HepG2 (cell line): Measurements from ENCODE around the gene YIF1A. TPM values are rescaled to one million over a fixed set of nuclear protein-coding genes. Genes with fewer than 3 reads are reported as not detected.

Experiments
- ATAC-seq: fragments of 200-7000 bp; cut with Tn5 transposase; 3 replicates; pipeline ENCODE4 v1.9.1; 2020; ENCODE audit warnings: mild to moderate bottlenecking, moderate library complexity
- BruUV-seq: library from RNA; stranded (reverse); fragments of 400-500 nt; replicated peaks from 2 replicates; lab custom pipeline; 2021; lab: Mats Ljungman, UMichigan
- CTCF ChIA-PET: fragments of 300-600 bp; formaldehyde crosslinking; extraction: SDS; loops from one replicate; lab custom pipeline; 2021; ENCODE audit warnings: low total read pairs, inconsistent platforms, low intra/inter-chr PET ratio; lab: Yijun Ruan, JAX
- POLR2A ChIA-PET: fragments of 350-600 bp; sonication (Branson Sonifier 250); formaldehyde crosslinking; loops from one replicate; lab custom pipeline; 2020; ENCODE audit warnings: antibody characterized with exemption, inconsistent platforms; lab: Yijun Ruan, JAX
- DNase-seq: peaks from one replicate; pipeline ENCODE4 v3.0.0-alpha.2; 2015; ENCODE audit warnings: low spot score
- FAIRE-seq: peaks from 3 replicates; lab custom pipeline; 2011; peaks lifted over from hg19 to GRCh38; lab: Jason Lieb, UNC
- H2AFZ ChIP-seq: one replicate; pipeline ENCODE4 v1.6.1; 2011; ENCODE audit warnings: low read length, inconsistent platforms
- H3K27ac ChIP-seq: fragments of 300-600 bp; 3 replicates; pipeline ENCODE4 v1.8.0; 2011; ENCODE audit warnings: mixed run types, mild to moderate bottlenecking, mixed read lengths, low read length, inconsistent platforms; ENCODE audit not compliant: insufficient read depth; ENCODE audit errors: extremely low read length
- H3K27me3 ChIP-seq, 2 experiments: fragments of 200-600 bp in 1 of 2; 2 replicates in 1 of 2; 3 replicates in 1 of 2; pipeline versions ENCODE4 v1.6.0 to v1.8.0; 2011; ENCODE audit warnings: low read length in 2 of 2, mild to moderate bottlenecking in 2 of 2, moderate library complexity in 2 of 2, inconsistent platforms in 1 of 2; ENCODE audit not compliant: insufficient read depth in 2 of 2, control insufficient read depth in 1 of 2
- H3K36me3 ChIP-seq, 2 experiments: fragments of 200-600 bp in 1 of 2; replicated peaks in 1 of 2; 2 replicates in 1 of 2; 3 replicates in 1 of 2; pipeline versions ENCODE4 v1.5.1 to v1.8.0; 2011; ENCODE audit warnings: low read length in 2 of 2, inconsistent platforms in 1 of 2; ENCODE audit not compliant: insufficient read depth in 2 of 2, control insufficient read depth in 1 of 2
- H3K4me1 ChIP-seq: 2 replicates; pipeline ENCODE4 v1.5.1; 2012; ENCODE audit warnings: low read length, inconsistent platforms; ENCODE audit not compliant: insufficient read depth
- H3K4me2 ChIP-seq: 2 replicates; pipeline ENCODE4 v1.6.0; 2011; ENCODE audit warnings: low read depth, low read length, inconsistent platforms
- H3K4me3 ChIP-seq, 3 experiments: fragments of 200-600 bp in 1 of 3; sonication (generic), shearing (Covaris generic) in 1 of 3; replicated peaks in 1 of 3; 2 replicates each; pipeline ENCODE4 v1.5.1; 2011 to 2016; ENCODE audit warnings: low read length in 3 of 3, inconsistent platforms in 2 of 3, low read depth in 2 of 3, mild to moderate bottlenecking in 2 of 3, control low read depth in 1 of 3, mixed read lengths in 1 of 3; ENCODE audit not compliant: insufficient read depth in 1 of 3
- H3K79me2 ChIP-seq: one replicate; pipeline ENCODE4 v1.6.1; 2011; ENCODE audit warnings: low read length, inconsistent platforms; ENCODE audit not compliant: insufficient read depth
- H3K9ac ChIP-seq: 2 replicates; pipeline ENCODE4 v1.6.0; 2011; ENCODE audit warnings: mild to moderate bottlenecking, low read depth, low read length, inconsistent platforms; ENCODE audit not compliant: insufficient read depth
- H3K9me3 ChIP-seq: 2 replicates; pipeline ENCODE4 v1.5.1; 2012; ENCODE audit warnings: mild to moderate bottlenecking, low read length
- H4K20me1 ChIP-seq: 2 replicates; pipeline ENCODE4 v1.6.0; 2011; ENCODE audit warnings: inconsistent platforms, mild to moderate bottlenecking, low read length, moderate library complexity; ENCODE audit not compliant: insufficient read depth
- CHD2 ChIP-seq: IDR thresholded peaks from 2 replicates; pipeline ENCODE4 v1.6.1; 2011; ENCODE audit warnings: low read depth, low read length, improper control_type of control experiment
- E2F1 ChIP-seq: sonication (generic); formaldehyde crosslinking; IDR thresholded peaks from 2 replicates; pipeline ENCODE4 v1.5.0; 2020; ENCODE audit warnings: missing genetic modification reagents
- GFI1 ChIP-seq: sonication (generic); formaldehyde crosslinking; IDR thresholded peaks from 2 replicates; pipeline ENCODE4 v1.5.0; 2020; ENCODE audit warnings: missing genetic modification reagents, mild to moderate bottlenecking, borderline replicate concordance
- NCOR1 ChIP-seq: fragments of 200-600 bp; sonication (generic); IDR thresholded peaks from 2 replicates; pipeline ENCODE4 v1.7.0; 2017; ENCODE audit warnings: antibody characterized with exemption, low read length, borderline replicate concordance
- PAWR ChIP-seq: sonication (generic); formaldehyde crosslinking; IDR thresholded peaks from 2 replicates; pipeline ENCODE4 v1.4.0; 2020; ENCODE audit warnings: missing genetic modification reagents, mild to moderate bottlenecking, borderline replicate concordance
- PHF8 ChIP-seq: sonication (generic); formaldehyde crosslinking; IDR thresholded peaks from 2 replicates; pipeline ENCODE4 v1.5.0; 2020; ENCODE audit warnings: missing genetic modification reagents
- TEAD3 ChIP-seq: optimal IDR thresholded peaks from 2 replicates; pipeline ENCODE3; 2016; ENCODE audit warnings: borderline replicate concordance
- ZBTB20 ChIP-seq: sonication (generic); formaldehyde crosslinking; IDR thresholded peaks from 2 replicates; pipeline ENCODE4 v1.8.1; 2023; ENCODE audit warnings: missing genetic modification reagents, low read depth, mild to moderate bottlenecking, borderline replicate concordance
- ZHX1 ChIP-seq: sonication (generic); formaldehyde crosslinking; IDR thresholded peaks from 2 replicates; pipeline ENCODE4 v1.8.1; 2022; ENCODE audit warnings: low read depth, mild to moderate bottlenecking, missing genetic modification reagents
- ZNF12 ChIP-seq: sonication (generic); formaldehyde crosslinking; IDR thresholded peaks from 2 replicates; pipeline ENCODE4 v1.5.0; 2020; ENCODE audit warnings: missing genetic modification reagents
- WGBS: methylation state at CpG from one replicate; pipeline ENCODE4 v1.1.6; 2017; ENCODE audit warnings: low lambda C conversion rate; 5-methylcytosine and 5-hydroxymethylcytosine counted together
- in situ Hi-C: cut with HindIII; loops from 2 replicates; pipeline ENCODE4 v1.10.0; 2017; ENCODE audit warnings: low pct_unique_long_range_greater_than_20kb; ENCODE audit not compliant: extremely low pct_ligation_motif_present
- intact Hi-C: fragments of 100-400 bp; cut with micrococcal nuclease; formaldehyde crosslinking; loops from one replicate; pipeline ENCODE4 v1.10.0; 2022; ENCODE audit not compliant: unreplicated experiment
- polyA plus RNA-seq, 8 experiments: library from polyadenylated mRNA; depleted of rRNA in 3 of 8; stranded (reverse) in 7 of 8; unstranded in 1 of 8; fragments of >200 nt; fragmentation: Illumina TruSeq in 4 of 8; extraction: Trizol in 4 of 8; gene quantifications; 2 replicates each; pipeline versions ENCODE4 v1.2.1 to v1.2.3, GENCODE V29; 2011 to 2016; ENCODE audit warnings: low read depth in 4 of 8, missing spikeins in 1 of 8, mixed read lengths in 1 of 8; ENCODE audit not compliant: insufficient read depth in 1 of 8
- total RNA-seq, 5 experiments: library from RNA; depleted of rRNA; stranded (reverse); fragments of >200 nt; fragmentation: Illumina TruSeq; extraction: Trizol; gene quantifications; 2 replicates each; pipeline ENCODE4 v1.2.3, GENCODE V29; 2016; ENCODE audit warnings: low read depth in 1 of 5
- TF ChIP-seq, protein P1 (sequence below): sonication (generic); formaldehyde crosslinking; IDR thresholded peaks from 2 replicates; pipeline ENCODE4 v1.4.0; 2020; ENCODE audit warnings: low read depth, missing genetic modification reagents
- TF ChIP-seq, protein P2 (sequence below): sonication (generic); formaldehyde crosslinking; IDR thresholded peaks from 2 replicates; pipeline ENCODE4 v1.8.0; 2022; ENCODE audit warnings: mild to moderate bottlenecking, missing genetic modification reagents

Gene YIF1A
- total and polyA plus RNA-seq, 2 of the 13 experiments (the other 11 are each of a cell fraction or from before 2014, with no cell fraction given), result 133 to 145 TPM

DNA sequence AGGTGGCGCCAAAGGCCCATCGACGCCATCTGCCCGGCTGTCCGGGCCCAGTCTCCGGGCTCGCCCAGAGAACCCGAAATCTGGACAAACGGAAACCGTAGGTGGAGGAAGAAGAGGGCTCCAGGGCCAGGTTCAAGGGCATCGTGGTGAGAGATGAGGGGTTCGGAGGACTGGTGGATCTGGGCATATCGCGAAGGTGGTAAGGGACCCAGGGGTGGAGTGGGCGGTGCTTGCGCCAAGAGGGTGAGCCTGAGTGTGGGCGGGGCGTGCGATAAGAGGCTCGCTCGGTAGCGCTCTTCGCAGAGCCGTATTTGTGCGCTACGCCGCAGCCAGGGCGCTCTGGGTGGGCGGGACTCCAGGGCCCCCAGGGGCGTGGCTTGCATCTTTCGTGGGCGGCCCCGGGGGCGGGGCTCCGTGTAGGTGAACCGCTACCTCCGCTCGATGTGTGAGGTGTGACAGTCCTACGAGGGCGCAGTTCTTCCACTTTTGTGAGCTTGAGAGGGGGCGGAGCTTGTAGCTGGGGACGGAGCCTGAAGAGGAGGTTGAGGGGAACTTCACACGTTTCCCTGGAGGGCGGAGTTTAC, 23.1 kb upstream of the YIF1A start:
- CTCF ChIA-PET, result interaction anchor here (1.2 to 4.2 kb wide), 7 partner anchors 10 to 77 kb away, joined by 3 to 68 read pairs (median 4); partner anchors contain the start of gene RIN1
- Histone ChIP-seq H3K4me3 (peak overlapping the region; percentile 57 to 78 (median 59); a peak in 5 of 6 replicates), H3K27me3 (peaks cover 0 to 3% of the 10 kb centered on the region in 2 experiments; a peak in 1 of 5 replicates), H3K4me2 (peak overlapping the region; percentile 97), H3K9me3 (no peaks in the 10 kb centered on the region), H3K9ac (peak overlapping the region; percentile 72), H4K20me1 (no peaks in the 10 kb centered on the region), H3K27ac (peak overlapping the region; percentile 97), H3K4me1 (peaks cover 42% of the 10 kb centered on the region), H2AFZ (peak overlapping the region; percentile 94), H3K79me2 (no peaks in the 10 kb centered on the region), H3K36me3 (no peaks in the 10 kb centered on the region)
- DNase-seq (peak; percentile 95), ATAC-seq (peak; percentile 69), FAIRE-seq (no peak)
- 0% methylated on average over 10 of the region's 44 CpGs for WGBS
- intact Hi-C loops, result loop anchor here (1.0 to 10.0 kb wide), 4 partner anchors 16 to 90 kb away; partner anchors contain the start of gene RIN1
- in situ Hi-C loops, result no loop called here
- POLR2A ChIA-PET, result interaction anchor here (0.7 to 5.2 kb wide), 32 partner anchors 10 to 454 kb away, joined by 3 to 121 read pairs (median 8); partner anchors contain the start of genes B4GAT1, BANF1, CCDC85B and CFL1
- BruUV-seq, result no TSS peak
- TF ChIP-seq, protein P1, sequence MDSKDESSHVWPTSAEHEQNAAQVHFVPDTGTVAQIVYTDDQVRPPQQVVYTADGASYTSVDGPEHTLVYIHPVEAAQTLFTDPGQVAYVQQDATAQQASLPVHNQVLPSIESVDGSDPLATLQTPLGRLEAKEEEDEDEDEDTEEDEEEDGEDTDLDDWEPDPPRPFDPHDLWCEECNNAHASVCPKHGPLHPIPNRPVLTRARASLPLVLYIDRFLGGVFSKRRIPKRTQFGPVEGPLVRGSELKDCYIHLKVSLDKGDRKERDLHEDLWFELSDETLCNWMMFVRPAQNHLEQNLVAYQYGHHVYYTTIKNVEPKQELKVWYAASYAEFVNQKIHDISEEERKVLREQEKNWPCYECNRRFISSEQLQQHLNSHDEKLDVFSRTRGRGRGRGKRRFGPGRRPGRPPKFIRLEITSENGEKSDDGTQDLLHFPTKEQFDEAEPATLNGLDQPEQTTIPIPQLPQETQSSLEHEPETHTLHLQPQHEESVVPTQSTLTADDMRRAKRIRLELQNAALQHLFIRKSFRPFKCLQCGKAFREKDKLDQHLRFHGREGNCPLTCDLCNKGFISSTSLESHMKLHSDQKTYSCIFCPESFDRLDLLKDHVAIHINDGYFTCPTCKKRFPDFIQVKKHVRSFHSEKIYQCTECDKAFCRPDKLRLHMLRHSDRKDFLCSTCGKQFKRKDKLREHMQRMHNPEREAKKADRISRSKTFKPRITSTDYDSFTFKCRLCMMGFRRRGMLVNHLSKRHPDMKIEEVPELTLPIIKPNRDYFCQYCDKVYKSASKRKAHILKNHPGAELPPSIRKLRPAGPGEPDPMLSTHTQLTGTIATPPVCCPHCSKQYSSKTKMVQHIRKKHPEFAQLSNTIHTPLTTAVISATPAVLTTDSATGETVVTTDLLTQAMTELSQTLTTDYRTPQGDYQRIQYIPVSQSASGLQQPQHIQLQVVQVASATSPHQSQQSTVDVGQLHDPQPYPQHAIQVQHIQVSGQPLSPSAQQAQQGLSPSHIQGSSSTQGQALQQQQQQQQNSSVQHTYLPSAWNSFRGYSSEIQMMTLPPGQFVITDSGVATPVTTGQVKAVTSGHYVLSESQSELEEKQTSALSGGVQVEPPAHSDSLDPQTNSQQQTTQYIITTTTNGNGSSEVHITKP, result 0 out of 2 replicates have a peak, but pooled peaks have one; percentile 43
- TF ChIP-seq GFI1 (CRISPR knock-in tag) (peak; percentile 76), E2F1 (CRISPR knock-in tag) (0 out of 2 replicates have a peak, but pooled peaks have one; percentile 9), ZNF12 (CRISPR knock-in tag) (peak; percentile 29; the same call in 1 of the 2 replicates), TEAD3 (CRISPR knock-in tag) (no peak), NCOR1 (peak; percentile 47; the same call in 1 of the 2 replicates), PAWR (no peak), ZBTB20 (no peak), PHF8 (peak; percentile 57; the same call in 1 of the 2 replicates), CHD2 (no peak), ZHX1 (CRISPR knock-in tag) (no peak)
- TF ChIP-seq, protein P2, sequence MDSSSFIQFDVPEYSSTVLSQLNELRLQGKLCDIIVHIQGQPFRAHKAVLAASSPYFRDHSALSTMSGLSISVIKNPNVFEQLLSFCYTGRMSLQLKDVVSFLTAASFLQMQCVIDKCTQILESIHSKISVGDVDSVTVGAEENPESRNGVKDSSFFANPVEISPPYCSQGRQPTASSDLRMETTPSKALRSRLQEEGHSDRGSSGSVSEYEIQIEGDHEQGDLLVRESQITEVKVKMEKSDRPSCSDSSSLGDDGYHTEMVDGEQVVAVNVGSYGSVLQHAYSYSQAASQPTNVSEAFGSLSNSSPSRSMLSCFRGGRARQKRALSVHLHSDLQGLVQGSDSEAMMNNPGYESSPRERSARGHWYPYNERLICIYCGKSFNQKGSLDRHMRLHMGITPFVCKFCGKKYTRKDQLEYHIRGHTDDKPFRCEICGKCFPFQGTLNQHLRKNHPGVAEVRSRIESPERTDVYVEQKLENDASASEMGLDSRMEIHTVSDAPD (CRISPR knock-in tag), result no peak
